ENCODE results near the gene IFI27L1. TPM values are rescaled to one million over a fixed set of nuclear protein-coding genes. Genes with fewer than 3 reads are reported as not detected.

Gene IFI27L1
- total and polyA plus RNA-seq, 2 donors (not counting 1 experiment from before 2014, with no cell fraction given) = 14.4 to 20.3 TPM

- Histone ChIP-seq H3K4me1 (ENCODE audit: control insufficient read depth, extremely low read depth, insufficient read depth, low read length) (peaks cover 25% of the 10 kb centered on the region), H3K9ac (ENCODE audit: insufficient read depth, low read length) (no peak overlapping the region), H4K20me1 (ENCODE audit: control insufficient read depth, extremely low read depth, insufficient read depth, low read length) (no peaks in the 10 kb centered on the region), H2AFZ (ENCODE audit: low read length) (no peak overlapping the region), H3K9me3 (ENCODE audit: control insufficient read depth, insufficient read depth, low read depth, low read length) (no peaks in the 10 kb centered on the region), H3K36me3 (ENCODE audit: control insufficient read depth, insufficient read depth, low read length) (peaks cover 24% of the 10 kb centered on the region), H3K79me2 (ENCODE audit: control insufficient read depth, insufficient read depth, low read length) (no peaks in the 10 kb centered on the region), H3K4me3 (replicated peaks in 1 of 4; ENCODE audit: control extremely low read depth in 1 of 4, insufficient read depth in 1 of 4, low read depth in 3 of 4, low read length in 4 of 4) (no peak overlapping the region), H3K27ac (ENCODE audit: insufficient read depth, low read length) (no peak overlapping the region), H3K27me3 (ENCODE audit: control insufficient read depth, insufficient read depth, low read length) (no peaks in the 10 kb centered on the region), H3K4me2 (ENCODE audit: extremely low read depth, insufficient read depth, low read length) (no peak overlapping the region)
- DNase-seq (ENCODE audit: low read depth in 2 of 2) = no peak
- TF ChIP-seq EZH2 (IDR thresholded peaks at IDR 0.05; ENCODE audit: low read length, missing control alignments) (no peak), CTCF (conservative IDR thresholded peaks at IDR 0.05 in 1 of 2, IDR thresholded peaks at IDR 0.05 in 1 of 2; ENCODE audit: low read depth in 1 of 2, low read length in 2 of 2) (no peak)
These were observed 35.4 kb upstream of the IFI27L1 start for GRCh38 chr14:94045563-94046345.

GRCh38 chr14:94046696-94047250 lies 34.3 kb upstream of the IFI27L1 start:
- TF ChIP-seq CTCF (conservative IDR thresholded peaks at IDR 0.05 in 1 of 2, IDR thresholded peaks at IDR 0.05 in 1 of 2; ENCODE audit: low read depth in 1 of 2, low read length in 2 of 2) (no peak), EZH2 (IDR thresholded peaks at IDR 0.05; ENCODE audit: low read length, missing control alignments) (no peak)
- no peak overlapping the region for H3K27ac ChIP-seq (ENCODE audit: insufficient read depth, low read length)
- no peaks in the 10 kb centered on the region for H3K79me2 ChIP-seq (ENCODE audit: control insufficient read depth, insufficient read depth, low read length)
- no peaks in the 10 kb centered on the region for H3K27me3 ChIP-seq (ENCODE audit: control insufficient read depth, insufficient read depth, low read length)
- H3K4me2 ChIP-seq (ENCODE audit: extremely low read depth, insufficient read depth, low read length) = no peak overlapping the region
- no peak overlapping the region for H3K4me3 ChIP-seq (replicated peaks in 1 of 4; ENCODE audit: control extremely low read depth in 1 of 4, insufficient read depth in 1 of 4, low read depth in 3 of 4, low read length in 4 of 4)
- H3K9ac ChIP-seq (ENCODE audit: insufficient read depth, low read length) = no peak overlapping the region
- peaks cover 28% of the 10 kb centered on the region for H3K36me3 ChIP-seq (ENCODE audit: control insufficient read depth, insufficient read depth, low read length)
- H3K9me3 ChIP-seq (ENCODE audit: control insufficient read depth, insufficient read depth, low read depth, low read length) = no peaks in the 10 kb centered on the region
- H2AFZ ChIP-seq (ENCODE audit: low read length) = no peak overlapping the region
- no peak for DNase-seq (ENCODE audit: low read depth in 2 of 2)
- H3K4me1 ChIP-seq (ENCODE audit: control insufficient read depth, extremely low read depth, insufficient read depth, low read length) = peaks cover 18% of the 10 kb centered on the region
- H4K20me1 ChIP-seq (ENCODE audit: control insufficient read depth, extremely low read depth, insufficient read depth, low read length) = no peaks in the 10 kb centered on the region

GRCh38 chr14:94047581-94047980 lies 33.5 kb upstream of the IFI27L1 start:
- no peak for TF ChIP-seq EZH2 (IDR thresholded peaks at IDR 0.05; ENCODE audit: low read length, missing control alignments)
- TF ChIP-seq CTCF (conservative IDR thresholded peaks at IDR 0.05 in 1 of 2, IDR thresholded peaks at IDR 0.05 in 1 of 2; ENCODE audit: low read depth in 1 of 2, low read length in 2 of 2) = no peak
- H4K20me1 ChIP-seq (ENCODE audit: control insufficient read depth, extremely low read depth, insufficient read depth, low read length) = no peaks in the 10 kb centered on the region
- H3K36me3 ChIP-seq (ENCODE audit: control insufficient read depth, insufficient read depth, low read length) = peaks cover 30% of the 10 kb centered on the region
- H3K9ac ChIP-seq (ENCODE audit: insufficient read depth, low read length) = no peak overlapping the region
- no peaks in the 10 kb centered on the region for H3K79me2 ChIP-seq (ENCODE audit: control insufficient read depth, insufficient read depth, low read length)
- no peak overlapping the region for H3K27ac ChIP-seq (ENCODE audit: insufficient read depth, low read length)
- H3K4me2 ChIP-seq (ENCODE audit: extremely low read depth, insufficient read depth, low read length) = no peak overlapping the region
- DNase-seq (ENCODE audit: low read depth in 2 of 2) = no peak
- H3K27me3 ChIP-seq (ENCODE audit: control insufficient read depth, insufficient read depth, low read length) = no peaks in the 10 kb centered on the region
- no peak overlapping the region for H3K4me3 ChIP-seq (replicated peaks in 1 of 4; ENCODE audit: control extremely low read depth in 1 of 4, insufficient read depth in 1 of 4, low read depth in 3 of 4, low read length in 4 of 4)
- no peaks in the 10 kb centered on the region for H3K9me3 ChIP-seq (ENCODE audit: control insufficient read depth, insufficient read depth, low read depth, low read length)
- H2AFZ ChIP-seq (ENCODE audit: low read length) = no peak overlapping the region
- peaks cover 10% of the 10 kb centered on the region for H3K4me1 ChIP-seq (ENCODE audit: control insufficient read depth, extremely low read depth, insufficient read depth, low read length)

Measured in fibroblast of lung (primary cell).